PC-3 (cell line): ENCODE results near the gene CD4. TPM values are rescaled to one million over a fixed set of nuclear protein-coding genes. Genes with fewer than 3 reads are reported as not detected.
"Not testable (repeated sequence)": the region's sequence is repeated elsewhere in the genome, so short reads cannot be mapped to it uniquely, and the experiment has no call there.

Experiments used
- ATAC-seq: fragments of 200-7000 bp; cut with Tn5 transposase; 2 replicates; pipeline ENCODE4 v1.9.1; 2020; ENCODE audit warnings: mild to moderate bottlenecking, moderate library complexity
- Bru-seq: library from RNA; stranded (reverse); fragments of 400-500 nt; gene quantifications from one replicate; lab custom pipeline; 2021; lab: Mats Ljungman, UMichigan
- BruChase-seq, 2 experiments: library from RNA; stranded (reverse); fragments of 400-500 nt; gene quantifications; one replicate each; lab custom pipeline; 2021; lab: Mats Ljungman, UMichigan
- BruUV-seq: library from RNA; stranded (reverse); fragments of 400-500 nt; replicated peaks from 2 replicates; lab custom pipeline; 2021; lab: Mats Ljungman, UMichigan
- CTCF ChIA-PET: fragments of 300-600 bp; sonication (Branson Sonifier 250); formaldehyde crosslinking; loops from one replicate; lab custom pipeline; 2022; ENCODE audit warnings: antibody characterized with exemption; lab: Charles Lee
- POLR2A ChIA-PET: fragments of 300-600 bp; sonication (Branson Sonifier 250); formaldehyde crosslinking; loops from one replicate; lab custom pipeline; 2022; ENCODE audit warnings: antibody characterized with exemption; ENCODE audit not compliant: unreplicated experiment; lab: Charles Lee
- DNase-seq: peaks from one replicate; pipeline ENCODE4 v3.0.0-alpha.2; 2015
- H2AFZ ChIP-seq: fragments of 300-600 bp; sonication (generic); 2 replicates; pipeline ENCODE4 v1.6.0; 2016; ENCODE audit warnings: antibody characterized with exemption, low read length
- H3F3A ChIP-seq: fragments of 300-600 bp; sonication (generic); one replicate; pipeline ENCODE4 v1.6.0; 2017; ENCODE audit warnings: antibody characterized with exemption, low read length, control low read depth, mild to moderate bottlenecking; ENCODE audit not compliant: unreplicated experiment
- H3K27ac ChIP-seq: fragments of 300-600 bp; sonication (generic); 2 replicates; pipeline ENCODE4 v1.5.1; 2016; ENCODE audit warnings: mild to moderate bottlenecking, low read length
- H3K27me3 ChIP-seq: fragments of 300-600 bp; sonication (generic); 2 replicates; pipeline ENCODE4 v1.6.1; 2016; ENCODE audit warnings: low read length, mixed read lengths
- H3K36me3 ChIP-seq: fragments of 300-600 bp; sonication (generic); 2 replicates; pipeline ENCODE4 v1.6.1; 2016; ENCODE audit warnings: low read depth, mixed run types, low read length, mixed read lengths
- H3K4me1 ChIP-seq: fragments of 300-600 bp; sonication (generic); 2 replicates; pipeline ENCODE4 v1.5.1; 2016; ENCODE audit warnings: low read length; ENCODE audit not compliant: insufficient read depth
- H3K4me2 ChIP-seq: fragments of 300-600 bp; sonication (generic); 2 replicates; pipeline ENCODE4 v1.6.0; 2016; ENCODE audit warnings: low read length
- H3K4me3 ChIP-seq: fragments of 300-600 bp; sonication (generic); 2 replicates; pipeline ENCODE4 v1.5.1; 2016; ENCODE audit warnings: mild to moderate bottlenecking, low read length, mixed read lengths
- H3K79me2 ChIP-seq: fragments of 300-600 bp; sonication (generic); 2 replicates; pipeline ENCODE4 v1.6.1; 2017; ENCODE audit warnings: low read length, mixed read lengths
- H3K9ac ChIP-seq: fragments of 300-600 bp; sonication (generic); 2 replicates; pipeline ENCODE4 v1.6.0; 2016; ENCODE audit warnings: mild to moderate bottlenecking, low read length
- H3K9me2 ChIP-seq: fragments of 300-600 bp; sonication (generic); replicated peaks from 2 replicates; pipeline ENCODE4 v1.6.1; 2016; ENCODE audit warnings: mixed run types, low read length, mixed read lengths
- H3K9me3 ChIP-seq: fragments of 300-600 bp; sonication (generic); 2 replicates; pipeline ENCODE4 v1.6.1; 2016; ENCODE audit warnings: low read length, mixed read lengths
- H4K20me1 ChIP-seq: fragments of 300-600 bp; sonication (generic); 2 replicates; pipeline ENCODE4 v1.6.1; 2016; ENCODE audit warnings: low read length, mixed read lengths
- CTCF ChIP-seq: fragments of 300-600 bp; sonication (generic); conservative IDR thresholded peaks from 2 replicates; pipeline ENCODE4 v1.5.1; 2017; ENCODE audit warnings: antibody characterized with exemption, low read depth, mild to moderate bottlenecking, low read length
- EZH2 ChIP-seq: fragments of 300-600 bp; sonication (generic); IDR thresholded peaks from one replicate; pipeline ENCODE4 v1.6.1; 2017; ENCODE audit warnings: antibody characterized with exemption, mild to moderate bottlenecking, low read length; ENCODE audit not compliant: unreplicated experiment
- EZH2phosphoT487 ChIP-seq: fragments of 300-600 bp; sonication (generic); IDR thresholded peaks from 2 replicates; pipeline ENCODE4 v1.6.1; 2018; ENCODE audit warnings: mild to moderate bottlenecking, antibody characterized with exemption, low read length, borderline replicate concordance
- intact Hi-C: fragments of 100-400 bp; cut with micrococcal nuclease; formaldehyde crosslinking; loops from 2 replicates; pipeline ENCODE4 v1.9.0; 2023
- long read RNA-seq: library from polyadenylated mRNA; unstranded; transcript quantifications from one replicate; pipeline ENCODE4 v2.0.0, GENCODE V29; 2021; ENCODE audit not compliant: unreplicated experiment
- total RNA-seq: library from RNA; depleted of rRNA; stranded (reverse); fragments of >200 nt; gene quantifications from 2 replicates; pipeline ENCODE4 v1.2.3, GENCODE V29; 2014; rRNA removed

The CD4 gene
- total RNA-seq, result 0.23 TPM in 1 of 2 replicates, not detected in the other
- not detected for Bru-seq, nascent RNA
- BruChase-seq, experiment 1, labeled RNA remaining after a 6-hour chase, result percentile 8 among the genes with signal in this experiment
- BruChase-seq, experiment 2, labeled RNA remaining after a 2-hour chase, result not detected
- long read RNA-seq, partial matches to known transcripts, result 0 of 2 reads
- long read RNA-seq, other reads (novel, unspliced or antisense), result 2 of 2 reads

GRCh38 chr12:6788972-6789924 is at the start of gene CD4:
TSS of gene CD4 (plus strand) at chr12:6789528. CDS start at chr12:6800139, 10,611 bp downstream.
- Histone ChIP-seq H3K4me3 (no peak within 1 kb of the TSS), H3F3A (no peaks in the 10 kb centered on the region), H3K79me2 (no peaks in the 10 kb centered on the region), H3K27me3 (no peaks in the 10 kb centered on the region), H3K9me3 (no peaks in the 10 kb centered on the region), H3K4me2 (no peak within 1 kb of the TSS), H3K27ac (no peak within 1 kb of the TSS), H3K36me3 (no peaks in the 10 kb centered on the region), H3K4me1 (no peaks in the 10 kb centered on the region), H4K20me1 (no peaks in the 10 kb centered on the region), H3K9ac (no peak within 1 kb of the TSS), H2AFZ (no peak within 1 kb of the TSS), H3K9me2 (no peaks in the 10 kb centered on the region)
- no TSS peak for BruUV-seq
- DNase-seq (no peak), ATAC-seq (no peak)
- ChIA-PET CTCF (no interaction called here), POLR2A (no interaction called here)
- intact Hi-C loops, result no loop called here
- TF ChIP-seq EZH2 (no peak), EZH2phosphoT487 (no peak), CTCF (no peak)

GRCh38 chr12:6742080-6742479 is 47.2 kb upstream of the CD4 start:
- H3K36me3 ChIP-seq, ATAC-seq, H3K27ac ChIP-seq, H3K9ac ChIP-seq, H3K79me2 ChIP-seq, H3K9me3 ChIP-seq, H4K20me1 ChIP-seq, H3F3A ChIP-seq, BruUV-seq, H3K9me2 ChIP-seq, H3K4me1 ChIP-seq, POLR2A ChIA-PET, H3K4me3 ChIP-seq, H2AFZ ChIP-seq, DNase-seq, H3K27me3 ChIP-seq, H3K4me2 ChIP-seq, intact Hi-C loops: not testable (repeated sequence)
- CTCF ChIA-PET, result interaction anchor here (1.1 kb wide), 1 partner anchor 10 kb away, joined by 4 read pairs; no protein-coding TSS in a partner anchor

GRCh38 chr12:6742834-6743233 is 46.5 kb upstream of the CD4 start:
- ChIA-PET POLR2A (no interaction called here), CTCF (interaction anchor here (0.6 to 1.1 kb wide), 2 partner anchors 9 to 23 kb away, joined by 3 to 4 read pairs; partner anchors contain the start of gene PTMS)
- Histone ChIP-seq H4K20me1 (no peaks in the 10 kb centered on the region), H3F3A (no peaks in the 10 kb centered on the region), H3K9ac (no peak overlapping the region), H3K4me3 (no peak overlapping the region), H3K79me2 (no peaks in the 10 kb centered on the region), H3K27me3 (no peaks in the 10 kb centered on the region), H3K9me3 (no peaks in the 10 kb centered on the region), H3K36me3 (no peaks in the 10 kb centered on the region; the same call in 1 of the 2 replicates), H2AFZ (no peak overlapping the region), H3K9me2 (no peaks in the 10 kb centered on the region), H3K4me2 (no peak overlapping the region), H3K27ac (no peak overlapping the region), H3K4me1 (no peaks in the 10 kb centered on the region)
- DNase-seq (no peak), ATAC-seq (no peak)
- no TSS peak for BruUV-seq
- intact Hi-C loops, result no loop called here
- no peak for TF ChIP-seq EZH2
- TF ChIP-seq EZH2phosphoT487, result no peak
- TF ChIP-seq CTCF, result no peak

GRCh38 chr12:6743300-6743699 is 46.0 kb upstream of the CD4 start:
- H3K27ac ChIP-seq, H3K9me2 ChIP-seq, DNase-seq, BruUV-seq, H3K36me3 ChIP-seq, H3K4me2 ChIP-seq, H4K20me1 ChIP-seq, intact Hi-C loops, POLR2A ChIA-PET, H3F3A ChIP-seq, H3K9me3 ChIP-seq, H3K9ac ChIP-seq, ATAC-seq, H3K79me2 ChIP-seq, H3K27me3 ChIP-seq, H2AFZ ChIP-seq, H3K4me1 ChIP-seq, H3K4me3 ChIP-seq: not testable (repeated sequence)
- CTCF ChIA-PET, result interaction anchor here (0.6 to 1.1 kb wide), 2 partner anchors 9 to 23 kb away, joined by 3 to 4 read pairs; partner anchors contain the start of gene PTMS
